GM21619 (cell line): ENCODE data around the gene EXOC3L2.
"Not testable (repeated sequence)": the region's sequence is repeated elsewhere in the genome, so short reads cannot be mapped to it uniquely, and the experiment has no call there.

Experiments
- ATAC-seq: cut with Tn5 transposase; IDR thresholded peaks from one replicate; pipeline ENCODE4 v1.9.1; 2021; ENCODE audit not compliant: unreplicated experiment

The EXOC3L2 gene

GRCh38 chr19:45245334-45245787 is at the start of gene EXOC3L2:
Gene EXOC3L2, minus strand, starts transcription at chr19:45245407. Its CDS starts 6,362 bp downstream, at chr19:45239045.
- ATAC-seq = no peak

DNA sequence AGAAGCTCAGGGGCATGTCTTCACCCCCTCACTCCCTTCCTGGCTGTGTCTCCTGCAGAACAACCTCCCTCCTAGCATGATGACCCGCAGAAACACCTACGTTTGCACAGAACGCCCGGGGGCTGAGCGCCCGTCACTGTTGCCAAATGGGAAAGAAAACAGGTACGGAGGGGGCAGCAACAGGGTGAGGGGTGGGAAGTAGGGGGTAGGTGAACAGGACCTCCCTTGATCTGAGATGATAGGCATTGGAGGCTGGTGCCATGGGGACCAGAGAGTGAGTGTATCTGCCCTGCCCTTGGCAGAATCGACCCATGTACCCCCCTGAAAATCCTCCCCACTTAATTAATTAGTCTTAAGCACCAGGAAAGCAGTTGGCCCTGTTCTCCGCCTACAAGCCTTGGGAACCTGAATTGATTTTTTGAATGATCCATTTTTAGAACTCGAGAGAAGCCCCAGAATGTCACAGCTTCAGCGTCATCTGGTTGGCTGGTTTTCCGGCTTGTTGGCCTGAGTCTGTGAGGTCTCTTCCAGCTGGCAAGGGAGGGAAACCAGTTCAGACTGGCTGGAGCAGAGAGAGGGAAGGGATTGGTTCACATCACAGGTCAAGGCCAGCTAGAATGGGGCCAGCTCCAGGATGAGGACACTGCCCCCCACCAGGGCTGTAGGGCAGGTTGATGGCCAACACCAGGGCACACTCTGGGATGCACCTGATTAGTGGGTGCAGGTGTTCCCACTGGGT is 49.3 kb upstream of the EXOC3L2 start:
- ATAC-seq = no peak

DNA sequence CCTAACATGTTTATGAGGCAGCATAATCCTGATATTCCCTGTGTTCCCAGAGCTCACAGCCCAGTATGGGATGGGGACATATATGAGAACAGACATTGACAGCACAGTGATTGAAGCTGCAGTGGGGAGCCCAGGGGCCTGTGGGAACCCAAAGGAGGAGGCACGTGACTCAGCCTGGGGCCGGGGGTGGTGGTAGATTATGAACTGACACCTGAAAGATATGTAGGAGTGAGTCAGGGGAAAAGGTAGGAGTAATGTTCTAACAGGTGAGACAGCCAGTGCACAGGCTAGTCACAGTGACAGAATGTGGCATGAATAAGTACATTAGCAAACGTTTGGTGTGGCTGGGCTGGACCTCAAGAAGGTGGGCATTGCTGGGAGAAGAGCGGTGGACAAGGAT is 48.5 kb upstream of the EXOC3L2 start:
- no peak for ATAC-seq

DNA sequence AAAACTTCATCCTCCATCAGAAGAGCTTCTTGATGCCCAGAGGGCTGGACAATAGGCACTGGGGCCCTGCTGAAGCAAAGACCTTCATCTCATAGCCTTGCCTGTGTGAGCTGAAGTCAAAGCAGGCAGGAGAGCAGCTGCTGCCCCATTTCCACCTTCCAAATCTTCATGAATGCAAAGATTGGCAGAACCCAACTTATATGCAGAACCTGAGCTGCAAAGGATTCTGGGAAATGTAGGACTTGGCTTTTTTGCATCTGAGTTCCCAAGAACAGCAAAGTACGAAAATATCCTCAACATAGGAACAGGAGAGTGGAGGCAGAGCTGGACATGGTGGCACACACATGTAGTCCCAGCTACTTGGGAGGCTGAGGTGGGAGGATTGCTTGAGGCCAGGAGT is 46.6 kb upstream of the EXOC3L2 start:
- ATAC-seq = no peak

DNA sequence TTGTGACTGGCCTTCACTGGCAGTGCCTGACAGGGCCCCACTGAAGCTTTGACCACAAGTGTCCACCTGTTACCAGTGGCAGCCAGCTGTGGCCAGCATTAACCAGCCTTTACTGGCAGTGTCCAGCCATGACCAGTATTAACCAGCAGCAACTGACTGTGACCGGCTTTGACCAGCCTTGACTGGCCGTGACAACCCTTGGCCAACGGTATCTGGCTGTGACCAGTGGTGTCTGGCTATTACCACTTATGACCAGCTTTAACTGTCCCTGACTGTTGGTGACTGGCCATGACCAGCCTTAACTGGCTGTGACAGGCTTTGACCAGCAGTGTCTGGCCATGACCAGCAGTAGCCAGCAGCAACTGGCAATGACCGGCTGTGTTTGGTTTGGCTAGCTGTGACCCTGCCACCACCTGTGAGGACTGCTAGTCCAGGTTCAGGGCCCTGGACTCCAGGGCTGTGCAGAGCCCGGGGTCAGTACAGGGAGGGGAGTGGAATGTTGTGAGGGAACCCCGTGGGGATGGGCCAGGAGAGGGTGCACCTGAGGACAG is 45.2 kb upstream of the EXOC3L2 start:
- ATAC-seq = no peak

DNA sequence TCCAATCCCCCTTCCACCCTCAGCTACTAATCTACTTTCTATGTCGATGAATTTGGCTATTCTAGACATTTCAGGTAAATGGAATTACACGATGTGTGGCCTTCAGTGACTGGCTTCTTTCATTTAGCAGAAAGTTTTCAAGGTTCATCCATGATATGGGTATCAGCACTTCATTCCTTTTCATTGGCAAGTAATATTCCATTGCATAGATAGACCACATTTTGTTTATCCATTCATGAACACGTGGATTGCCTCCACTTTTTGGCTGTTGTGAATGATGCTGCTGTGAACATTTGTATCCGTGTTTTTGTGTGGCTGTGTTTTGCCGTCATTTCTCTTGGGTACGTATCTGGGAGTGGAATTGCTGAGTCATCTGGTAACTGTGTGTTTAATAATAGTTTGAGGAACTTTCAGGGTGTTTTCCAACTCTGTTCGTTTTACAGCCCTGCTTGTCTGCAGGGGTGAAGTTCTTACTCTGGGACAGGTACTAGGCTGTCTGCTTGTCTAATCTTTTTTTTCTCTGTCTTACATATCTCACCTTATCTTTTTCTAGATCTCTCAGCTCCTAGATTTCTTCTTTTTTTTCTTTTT is 38.3 kb upstream of the EXOC3L2 start:
- ATAC-seq = no peak

DNA sequence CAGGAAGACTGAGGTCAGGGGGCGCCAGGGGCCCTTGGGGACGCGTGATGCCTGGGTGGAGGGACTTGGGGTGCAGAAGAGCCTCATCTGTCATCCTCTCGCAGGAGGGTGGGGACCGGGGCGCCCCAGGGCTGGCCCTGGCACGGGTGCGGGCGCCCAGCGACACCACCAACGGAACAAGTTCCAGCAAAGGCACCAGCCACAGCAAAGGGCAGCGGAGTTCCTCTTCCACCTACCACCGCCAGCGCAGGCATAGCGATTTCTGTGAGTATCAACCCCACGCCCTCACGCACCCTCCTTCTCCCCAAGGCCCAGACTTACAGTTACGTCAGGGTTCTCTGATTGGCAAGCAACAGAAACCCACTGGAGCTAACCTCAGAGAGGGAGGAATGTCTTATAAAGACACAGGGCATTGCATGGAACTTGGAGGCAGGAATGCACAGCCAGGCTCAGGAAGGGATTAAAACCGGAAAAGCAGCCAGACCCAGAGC is 35.3 kb upstream of the EXOC3L2 start:
- no peak for ATAC-seq

DNA sequence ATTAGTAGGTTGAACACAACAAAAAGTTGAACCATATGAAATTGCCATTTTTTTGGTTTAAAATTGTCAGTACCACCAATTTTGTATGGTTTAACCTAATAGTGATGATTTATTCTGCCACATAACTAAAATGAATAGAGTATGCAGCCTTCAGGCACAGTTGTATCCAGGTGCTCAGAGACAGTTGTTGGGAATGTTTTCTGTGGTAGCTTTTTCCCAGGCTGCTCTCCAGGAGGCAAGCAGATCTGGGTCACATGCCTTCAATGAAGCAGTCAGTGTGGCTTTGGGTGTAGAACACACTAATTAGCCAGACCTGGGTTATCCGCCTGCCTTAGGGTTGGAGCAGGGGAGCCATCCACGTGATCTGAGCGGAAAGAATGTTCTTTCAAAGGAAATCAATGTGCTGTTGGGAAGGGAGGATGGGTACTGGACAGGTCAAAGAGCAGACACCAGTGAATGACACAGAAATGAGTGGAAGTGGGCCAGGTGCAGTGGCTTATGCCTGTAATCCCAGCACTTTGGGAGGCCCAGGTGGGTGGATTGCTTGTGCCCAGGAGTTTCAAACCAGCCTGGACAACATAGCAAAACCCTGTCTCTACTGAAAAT is 34.5 kb upstream of the EXOC3L2 start:
- ATAC-seq = no peak

DNA sequence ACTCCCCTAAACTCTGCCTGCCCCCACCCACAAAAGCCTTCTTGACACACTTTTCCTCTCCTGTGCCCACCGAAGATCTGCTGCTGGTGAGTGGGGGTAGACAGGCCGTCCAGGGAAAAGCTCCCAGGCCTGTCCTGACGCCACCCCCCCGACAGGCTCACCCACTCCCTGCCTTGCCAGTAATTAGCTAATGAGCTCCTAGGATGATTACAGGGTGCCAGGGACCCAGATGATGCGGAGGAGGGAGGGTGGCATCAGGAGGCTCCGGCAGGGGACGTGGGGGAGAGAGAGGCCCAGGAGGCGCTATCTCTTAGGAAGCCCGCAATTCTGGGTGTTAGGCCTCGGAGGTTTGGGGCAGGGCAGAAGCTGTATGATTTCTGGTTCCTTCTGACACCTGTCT is 32.9 kb upstream of the EXOC3L2 start:
- ATAC-seq = no peak

- ATAC-seq = no peak
Measured at GRCh38 chr19:45276284-45276687, 31.1 kb upstream of the EXOC3L2 start.

DNA sequence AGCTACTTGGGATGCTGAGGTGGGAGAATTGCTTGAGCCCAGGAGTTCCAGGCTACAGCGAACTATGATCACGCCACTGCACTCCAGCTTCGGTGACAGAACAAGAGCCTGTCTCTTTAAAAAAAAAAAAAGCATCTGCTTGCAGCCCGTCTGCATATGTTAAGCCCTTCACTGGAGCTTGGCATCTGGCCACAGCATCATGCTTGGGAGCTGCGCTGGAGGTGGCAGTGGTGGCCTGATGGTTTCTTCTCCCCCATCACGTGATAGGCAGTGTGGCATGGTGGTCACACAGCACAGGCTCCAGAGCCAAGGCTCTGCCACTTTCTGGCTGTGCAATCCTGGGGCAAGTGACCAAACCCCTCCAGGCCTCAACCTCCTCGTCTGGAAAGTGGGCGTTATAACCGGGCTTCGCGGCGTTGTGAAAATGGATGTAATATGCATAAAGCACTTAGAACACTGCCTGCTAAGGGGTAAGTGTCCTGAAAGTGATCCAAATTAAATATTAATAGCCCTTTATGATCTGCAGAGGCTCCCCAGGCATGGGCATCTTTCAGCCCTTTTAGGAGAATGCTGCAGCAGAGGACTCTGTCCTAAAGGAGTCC is 30.3 kb upstream of the EXOC3L2 start:
- no peak for ATAC-seq

- ATAC-seq = no peak
Measured at GRCh38 chr19:45273521-45273855, 28.3 kb upstream of the EXOC3L2 start.

DNA sequence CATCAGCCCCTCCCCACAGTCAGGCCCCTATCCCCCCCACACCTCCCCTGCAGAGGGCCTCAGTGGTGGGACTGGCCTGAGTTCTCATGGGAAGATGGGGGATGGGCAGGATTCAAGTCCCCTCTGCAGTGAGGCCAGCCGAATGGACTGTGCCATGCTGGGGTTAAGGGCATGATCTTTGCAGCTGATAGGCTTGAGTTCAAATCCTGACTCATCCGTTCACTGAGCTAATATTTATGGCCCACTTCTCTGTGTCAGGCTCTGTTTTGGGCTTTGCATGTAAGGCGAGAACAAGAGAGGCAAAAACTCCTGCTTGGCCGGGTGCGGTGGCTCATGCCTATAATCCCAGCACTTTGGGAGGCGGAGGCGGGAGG is 26.5 kb upstream of the EXOC3L2 start:
- no peak for ATAC-seq

- ATAC-seq = no peak
Measured at GRCh38 chr19:45271098-45271734, 26.0 kb upstream of the EXOC3L2 start.

DNA sequence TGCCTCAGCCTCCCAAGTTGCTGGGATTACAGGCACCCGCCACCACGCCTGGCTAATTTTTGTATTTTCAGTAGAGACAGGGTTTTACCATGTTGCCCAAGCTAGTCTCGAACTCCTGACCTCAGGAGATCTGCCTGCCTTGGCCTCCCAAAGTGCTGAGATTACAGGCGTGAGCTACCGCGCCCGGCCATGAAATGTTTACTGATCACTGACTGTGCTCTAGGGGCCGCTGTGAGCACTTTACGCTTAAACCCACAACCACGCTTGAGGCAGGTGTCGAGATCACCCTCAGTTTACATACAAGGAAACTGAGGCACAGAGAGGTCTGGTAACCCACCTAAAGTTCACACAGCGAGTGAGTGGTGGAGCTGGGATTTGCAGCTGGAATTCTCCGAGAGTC is 24.7 kb upstream of the EXOC3L2 start:
- ATAC-seq = not testable (repeated sequence)

GRCh38 chr19:45267296-45267695 is 22.1 kb upstream of the EXOC3L2 start:
- no peak for ATAC-seq

GRCh38 chr19:45265375-45265774 is 20.2 kb upstream of the EXOC3L2 start:
- ATAC-seq = no peak

- ATAC-seq = no peak
Measured at GRCh38 chr19:45264781-45265317, 19.6 kb upstream of the EXOC3L2 start.

DNA sequence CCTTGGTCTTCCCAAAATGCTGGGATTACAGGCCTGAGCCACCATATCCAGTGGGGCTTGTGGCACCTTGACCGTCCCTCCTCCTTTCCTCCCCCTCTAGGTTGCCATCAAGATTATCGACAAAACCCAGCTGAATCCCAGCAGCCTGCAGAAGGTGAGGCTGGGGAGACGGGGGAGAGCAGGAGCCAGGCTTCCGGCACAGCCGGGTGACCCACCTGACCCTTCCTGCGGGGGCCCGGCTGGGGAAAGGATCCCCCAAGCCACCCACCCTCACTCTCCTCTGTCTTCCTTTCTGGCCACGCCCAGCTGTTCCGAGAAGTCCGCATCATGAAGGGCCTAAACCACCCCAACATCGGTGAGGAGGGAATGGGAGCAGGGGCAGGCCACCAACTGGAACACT is 17.8 kb upstream of the EXOC3L2 start:
- ATAC-seq = no peak

DNA sequence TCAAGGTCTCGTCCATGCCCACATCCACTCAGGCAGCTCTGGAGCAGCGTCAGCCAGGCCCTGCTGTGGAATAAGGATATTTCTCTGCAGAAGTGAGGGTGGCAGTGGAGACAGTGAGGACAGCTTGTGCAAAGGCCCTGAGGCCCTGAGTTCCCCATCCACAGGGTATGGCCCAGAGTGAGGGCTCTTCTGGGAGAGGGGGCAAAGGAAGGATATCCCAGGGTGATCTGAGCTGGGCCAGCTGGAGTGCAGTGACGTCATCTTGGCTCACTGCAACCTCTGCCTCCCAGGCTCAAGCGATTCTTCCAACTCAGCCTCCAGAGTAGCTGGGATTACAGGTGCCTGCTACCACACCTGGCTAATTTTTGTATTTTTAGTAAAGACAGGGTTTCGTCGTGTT is 17.4 kb upstream of the EXOC3L2 start:
- no peak for ATAC-seq

DNA sequence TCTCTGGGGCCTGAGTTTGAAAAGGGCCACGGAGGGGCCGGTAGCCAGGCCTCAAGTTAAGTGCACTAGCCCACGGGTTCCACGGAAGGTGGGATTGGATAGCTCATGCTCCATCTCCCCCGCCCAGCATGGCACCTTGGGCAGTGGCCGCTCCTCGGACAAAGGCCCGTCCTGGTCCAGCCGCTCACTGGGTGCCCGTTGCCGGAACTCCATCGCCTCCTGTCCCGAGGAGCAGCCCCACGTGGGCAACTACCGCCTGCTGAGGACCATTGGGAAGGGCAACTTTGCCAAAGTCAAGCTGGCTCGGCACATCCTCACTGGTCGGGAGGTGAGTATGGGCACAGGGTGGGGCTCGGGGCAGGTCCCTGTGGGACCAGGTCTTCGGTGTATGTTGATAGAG is 13.7 kb upstream of the EXOC3L2 start:
- ATAC-seq = no peak
